ELF-1 (cell line): ENCODE results near the gene CD247.
"Not testable (repeated sequence)": the region's sequence is repeated elsewhere in the genome, so short reads cannot be mapped to it uniquely, and the experiment has no call there.

Experiments used
- DNase-seq: peaks from one replicate; pipeline ENCODE4 v3.0.0-alpha.2; 2016; ENCODE audit warnings: low read depth, low spot score

CD247 gene

DNA sequence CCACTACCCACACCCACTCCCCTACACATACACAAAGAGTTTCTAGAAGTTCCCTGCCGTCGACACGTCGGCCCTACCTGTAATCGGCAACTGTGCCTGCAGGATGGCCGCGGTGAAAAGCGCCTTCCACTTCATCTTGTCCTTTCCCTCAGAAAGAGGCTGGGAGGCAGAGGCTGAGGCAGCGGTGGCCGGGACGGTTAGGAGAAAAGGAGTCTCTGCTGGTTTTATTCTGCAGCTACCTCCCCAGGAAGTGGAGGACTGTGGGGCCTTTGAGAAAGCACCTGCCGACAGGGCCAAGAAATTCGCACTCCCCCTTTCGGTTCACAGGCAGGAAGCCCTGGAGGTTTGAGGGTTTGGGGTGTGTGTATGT, at the start of gene CD247:
Gene CD247 (minus strand): TSS at position 199 of the 370 bp plus-strand sequence. CDS start 64 bp downstream, at position 135.
- no peak for DNase-seq

DNA sequence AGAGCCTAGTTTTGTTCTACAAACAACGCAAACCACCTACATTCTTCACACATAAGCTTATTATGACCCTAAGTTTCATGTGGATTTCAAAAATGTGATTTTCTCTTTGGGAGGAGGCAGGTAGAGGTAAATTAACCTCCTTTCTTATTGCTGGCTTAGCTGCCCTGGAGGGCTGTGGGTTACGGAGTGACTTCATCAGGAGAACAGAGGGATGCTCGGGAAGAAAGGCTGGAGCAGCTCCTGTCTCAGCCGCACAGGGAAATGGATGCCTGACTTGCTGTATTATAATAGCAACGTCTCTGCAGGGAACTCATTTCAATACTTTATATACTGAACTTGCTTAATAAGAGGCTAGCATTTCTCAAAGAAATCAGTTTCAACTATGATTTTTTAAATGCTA, 49.3 kb upstream of the CD247 start:
- DNase-seq: no peak

DNA sequence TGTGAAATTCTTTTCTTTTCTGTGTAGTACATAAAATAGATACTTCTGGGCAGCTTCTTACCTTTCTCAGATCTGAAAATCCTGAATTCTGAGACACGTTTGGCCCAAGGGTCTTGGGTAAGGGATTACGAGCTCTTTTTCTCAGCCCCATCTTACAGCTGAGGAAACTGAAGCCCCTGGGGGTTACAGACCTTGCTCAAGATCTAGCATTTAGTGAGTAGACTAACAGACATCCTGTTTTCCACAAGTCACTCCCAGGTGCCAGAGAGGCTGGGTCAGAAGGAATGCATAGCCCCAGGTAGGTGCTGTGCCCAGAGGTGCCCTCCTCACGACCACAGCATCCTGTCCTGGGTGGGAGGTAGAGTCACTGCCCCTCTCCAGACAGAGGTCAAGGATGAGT, 48.4 kb upstream of the CD247 start:
- peak; percentile 26 for DNase-seq

DNA sequence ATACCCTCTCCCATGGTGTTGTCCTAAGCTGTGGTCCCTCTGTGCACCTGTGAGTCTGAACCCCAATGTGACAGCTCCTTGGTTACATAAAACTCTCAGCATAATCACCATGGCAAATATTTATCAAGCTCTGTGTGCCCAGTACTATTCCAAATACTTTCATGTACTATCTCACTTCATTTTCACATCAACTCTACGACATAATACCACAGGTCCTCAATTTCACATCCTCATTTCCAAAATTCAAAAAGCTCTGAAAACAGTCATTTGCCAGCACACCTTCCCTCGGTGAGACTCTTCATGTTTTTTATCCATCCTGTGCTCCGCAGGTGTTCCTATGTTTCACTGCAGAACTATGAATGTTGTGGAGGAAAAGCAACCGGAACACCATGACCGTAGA, 47.6 kb upstream of the CD247 start:
- no peak for DNase-seq

DNA sequence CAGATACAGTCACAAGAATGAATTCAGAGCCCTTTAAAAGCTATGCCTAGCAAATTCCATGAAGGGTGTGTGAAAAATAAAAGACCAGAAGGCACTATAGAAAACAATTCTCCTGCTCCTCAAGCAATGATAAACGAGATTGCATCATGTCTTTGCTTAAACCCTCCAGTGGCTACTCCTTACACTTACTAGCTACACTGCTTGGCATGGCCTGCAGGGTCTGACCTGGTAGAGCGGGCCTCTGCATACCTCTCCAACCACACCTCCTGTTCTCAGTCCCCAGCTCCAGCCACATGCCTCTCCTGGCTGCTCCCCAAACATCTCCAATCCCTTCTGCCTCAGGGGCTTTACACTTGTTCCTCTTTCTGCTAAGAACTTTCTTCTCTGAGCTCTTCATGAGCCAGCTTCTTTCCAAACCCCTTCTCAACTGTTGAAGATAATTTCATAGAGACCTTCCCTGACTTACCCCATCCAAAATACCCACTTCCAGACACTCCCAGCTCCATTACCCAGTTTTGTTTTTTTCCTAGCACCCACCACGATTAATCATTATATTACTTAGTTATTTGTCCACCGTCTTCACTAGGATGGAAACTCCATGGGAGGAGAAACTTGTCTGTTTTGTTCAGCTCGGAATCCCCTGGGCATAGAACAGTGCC, 46.4 kb upstream of the CD247 start:
- DNase-seq: peak; percentile 53

DNA sequence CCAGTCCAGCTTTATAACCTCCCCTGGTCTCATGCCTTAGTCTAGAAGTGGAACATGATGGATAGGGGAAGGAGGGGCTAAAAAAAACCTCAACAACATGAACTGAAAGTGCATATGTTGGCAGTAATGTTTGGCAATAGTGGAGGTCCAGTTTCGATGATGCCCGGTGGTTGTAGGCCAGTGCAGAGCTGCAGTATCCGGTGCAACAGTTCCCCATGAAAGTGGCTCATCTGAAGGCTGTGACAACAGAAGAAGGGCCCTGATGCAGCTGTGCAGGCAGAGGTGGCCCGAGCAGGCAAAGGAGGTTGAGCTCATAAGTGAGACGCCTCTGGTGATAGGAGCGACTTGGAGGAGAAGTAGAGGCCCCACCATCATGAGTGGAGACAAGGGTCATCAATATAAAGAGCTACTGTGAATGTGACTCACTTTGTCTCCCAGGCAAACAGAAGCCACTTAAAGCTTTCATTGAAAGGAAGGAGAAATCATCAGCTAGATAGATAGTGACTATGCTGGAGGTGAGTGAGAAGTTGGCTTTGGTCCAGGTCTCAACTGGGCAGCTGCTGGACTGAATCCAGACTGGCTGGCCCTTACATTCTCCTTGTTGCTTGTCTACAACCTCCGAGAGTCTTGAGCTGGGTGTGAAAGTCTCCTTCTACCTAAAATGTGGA, 45.4 kb upstream of the CD247 start:
- no peak for DNase-seq

DNA sequence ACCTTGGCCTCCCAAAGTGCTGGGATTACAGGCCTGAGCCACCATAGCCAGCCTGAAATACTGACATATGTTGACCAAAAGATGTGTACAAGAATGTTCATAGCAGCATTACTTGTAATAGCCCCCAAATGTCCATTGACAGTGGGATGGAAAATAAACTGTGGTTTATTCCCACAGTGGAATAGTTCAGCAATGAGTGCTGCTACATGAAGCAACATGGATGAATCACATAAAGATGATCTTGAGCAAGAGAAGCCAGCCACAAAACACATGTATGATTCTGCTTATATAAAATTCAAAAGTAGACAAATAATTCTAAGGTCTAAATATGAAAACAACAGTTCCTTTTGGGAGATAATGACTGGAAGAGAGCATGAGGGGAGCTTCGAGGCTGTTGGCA, 44.4 kb upstream of the CD247 start:
- DNase-seq: no peak

DNA sequence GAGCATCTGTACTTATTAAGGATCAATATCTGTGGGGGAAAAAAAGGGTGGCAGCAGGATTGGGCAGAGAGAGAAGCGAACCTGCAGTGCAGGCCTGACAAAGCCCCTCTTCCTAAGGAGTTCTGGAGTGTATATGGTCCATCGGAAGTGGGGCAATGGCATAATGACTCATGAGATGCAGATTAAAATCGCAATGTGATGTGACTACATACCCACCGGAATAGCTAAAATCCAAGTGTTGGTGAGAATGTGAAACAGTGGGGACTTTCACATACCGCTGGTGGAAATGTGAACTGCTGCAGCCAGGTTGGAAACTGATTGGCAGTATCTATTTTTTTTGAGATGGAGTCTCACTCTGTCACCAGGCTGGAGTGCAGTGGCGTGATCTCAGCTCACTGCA, 43.4 kb upstream of the CD247 start:
- DNase-seq: no peak

DNA sequence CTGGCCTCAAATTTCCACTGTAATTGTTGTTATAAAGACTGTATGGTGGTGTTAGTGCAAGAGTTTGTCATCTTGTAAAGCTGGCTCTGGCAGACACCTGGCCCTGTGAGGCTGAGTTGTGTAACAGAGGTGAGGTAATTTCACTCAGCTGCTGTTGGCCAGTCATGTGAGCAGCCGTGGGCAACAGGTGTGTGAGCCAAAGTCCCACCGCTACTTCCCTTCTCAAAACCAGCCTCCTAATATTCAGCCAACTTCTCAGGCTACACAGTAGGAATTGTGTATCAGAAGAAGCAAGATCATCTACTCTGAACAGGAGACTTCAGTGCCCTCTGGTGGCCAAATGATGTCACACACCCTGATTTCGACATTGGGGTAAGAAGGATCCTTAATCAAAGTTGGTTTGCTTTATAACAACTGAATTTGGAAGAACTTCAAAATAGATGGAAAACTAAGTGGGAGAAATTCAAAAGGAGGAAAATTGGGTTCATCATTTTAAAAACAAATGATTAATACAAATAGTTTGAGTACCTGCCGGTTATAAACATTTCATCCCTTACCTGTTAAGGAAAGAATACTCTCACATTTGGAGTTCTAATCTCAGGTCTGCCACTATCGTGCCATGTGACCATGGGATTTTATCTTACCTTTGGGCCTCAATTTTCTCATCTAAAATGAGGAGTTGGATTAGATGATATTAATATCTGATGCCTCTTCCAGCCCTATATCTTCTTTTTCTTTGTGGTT, 37.8 kb upstream of the CD247 start:
- peak; percentile 62 for DNase-seq

DNA sequence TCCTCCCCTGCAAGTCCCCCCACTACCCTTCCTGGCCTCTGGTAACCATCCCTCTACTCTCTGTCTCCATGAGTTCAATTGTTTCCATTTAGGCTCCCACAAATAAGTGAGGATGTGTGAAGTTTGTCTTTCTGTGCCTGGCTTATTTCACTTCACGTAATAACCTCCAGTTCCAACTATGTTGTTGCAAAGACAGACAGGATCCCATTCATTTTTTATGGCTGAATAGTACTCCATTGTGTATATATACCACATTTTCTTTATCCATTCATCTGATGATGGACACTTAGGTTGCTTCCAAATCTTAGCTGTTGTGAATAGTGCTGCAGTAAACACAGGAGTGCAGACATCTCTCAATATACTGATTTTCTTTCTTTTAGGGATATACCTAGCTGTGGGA, 36.7 kb upstream of the CD247 start:
- not testable (repeated sequence) for DNase-seq

DNA sequence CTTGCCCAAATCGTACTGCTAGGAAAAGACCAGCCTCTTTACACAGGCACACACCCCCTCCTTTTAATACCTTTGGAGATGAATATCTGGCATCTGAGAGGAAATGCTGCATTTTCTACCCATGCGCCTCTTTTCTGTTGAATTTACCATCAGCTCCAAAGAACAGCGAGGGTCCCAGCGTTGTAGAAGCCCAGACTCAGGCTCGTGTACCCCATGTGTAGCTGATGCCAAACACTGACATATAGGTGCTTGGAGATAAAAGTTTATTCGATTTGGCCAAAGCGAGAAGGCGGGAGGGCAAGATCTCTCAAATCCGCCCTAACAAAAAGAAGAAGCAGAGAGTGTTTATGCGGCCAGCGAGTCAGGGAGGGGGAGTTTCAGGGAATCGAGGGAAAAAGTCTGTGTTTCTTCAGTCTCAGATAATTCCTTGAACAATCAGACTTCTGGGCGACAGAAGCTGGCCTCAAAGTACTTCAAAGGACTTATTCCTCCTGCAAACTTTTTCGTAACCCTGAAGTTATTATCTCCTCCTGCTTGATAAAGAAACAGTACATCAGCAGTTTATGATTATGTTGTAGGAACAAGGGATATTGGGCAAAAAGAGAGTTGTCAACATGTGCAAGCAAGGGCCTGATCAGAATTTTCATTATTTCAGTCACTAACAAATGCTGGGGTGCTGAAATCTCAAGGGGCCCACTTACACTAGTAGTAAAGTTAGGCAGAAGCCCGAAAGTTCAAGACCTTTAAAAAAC, 35.9 kb upstream of the CD247 start:
- DNase-seq: no peak

DNA sequence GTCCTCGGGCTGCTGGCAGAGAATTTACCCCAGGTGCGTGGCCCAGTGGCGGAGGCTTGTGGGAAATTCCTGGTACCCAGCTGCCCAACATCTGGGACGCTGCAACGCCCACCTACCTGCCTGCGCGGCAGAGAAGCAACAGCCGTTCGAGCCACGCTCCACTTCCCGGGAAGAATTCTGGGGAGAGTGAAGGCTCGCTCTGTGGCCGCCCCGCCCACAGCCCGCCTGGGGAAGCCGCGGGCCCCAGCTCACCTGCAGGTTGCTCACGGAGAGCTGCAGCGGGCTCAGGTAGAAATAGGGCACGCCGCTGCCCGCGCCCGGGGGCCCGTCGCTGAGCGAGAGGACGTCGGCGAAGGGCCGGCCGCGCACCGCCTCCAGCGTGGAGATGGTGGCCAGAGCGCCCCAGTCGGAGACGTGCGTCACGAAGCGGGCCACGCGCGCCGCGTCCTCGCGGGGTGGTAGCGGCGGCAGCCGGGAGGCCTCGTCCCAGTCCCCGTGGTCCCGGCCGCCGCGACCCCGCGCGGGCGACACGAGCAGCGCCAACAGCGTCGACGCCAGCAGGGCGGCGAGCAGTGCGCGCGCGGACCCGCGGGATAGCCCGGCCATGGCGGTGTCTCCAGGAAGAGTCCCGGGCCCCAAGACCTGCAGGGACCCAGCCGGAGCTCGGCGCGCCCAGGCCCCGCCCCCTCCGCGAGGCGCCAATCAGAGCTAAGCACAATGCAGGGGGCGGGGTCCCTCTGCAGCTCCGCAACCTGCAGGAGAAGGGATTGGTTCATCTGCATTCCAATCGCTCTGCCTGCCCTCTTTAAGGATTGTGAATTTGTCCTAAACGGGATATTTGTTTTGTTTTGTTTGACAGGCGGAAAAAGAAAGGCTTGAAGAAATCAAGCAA, 35.1 kb upstream of the CD247 start, which contains the start of gene CREG1:
Gene CREG1 (minus strand): TSS at position 627 of the 892 bp plus-strand sequence.
- peak; percentile 96 for DNase-seq

DNA sequence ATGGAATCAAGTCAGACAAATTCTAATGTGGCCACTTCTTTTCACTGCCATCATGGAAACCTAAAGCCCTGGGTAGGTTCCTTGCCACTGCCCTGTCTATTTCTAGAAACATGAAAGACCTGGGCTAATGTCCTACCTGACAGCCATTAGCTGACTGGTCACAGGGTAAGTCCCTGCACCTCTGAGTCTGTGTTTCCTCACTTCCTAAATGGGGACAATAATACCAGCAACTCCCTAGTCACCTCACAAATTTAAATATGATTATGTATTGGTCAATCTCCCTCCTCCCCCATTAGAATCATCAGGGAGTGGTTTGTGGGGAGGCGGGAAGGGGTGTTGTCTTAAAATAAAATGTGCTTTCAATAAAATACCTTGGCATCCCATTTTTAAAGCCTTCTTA, 33.0 kb upstream of the CD247 start:
- DNase-seq: no peak

DNA sequence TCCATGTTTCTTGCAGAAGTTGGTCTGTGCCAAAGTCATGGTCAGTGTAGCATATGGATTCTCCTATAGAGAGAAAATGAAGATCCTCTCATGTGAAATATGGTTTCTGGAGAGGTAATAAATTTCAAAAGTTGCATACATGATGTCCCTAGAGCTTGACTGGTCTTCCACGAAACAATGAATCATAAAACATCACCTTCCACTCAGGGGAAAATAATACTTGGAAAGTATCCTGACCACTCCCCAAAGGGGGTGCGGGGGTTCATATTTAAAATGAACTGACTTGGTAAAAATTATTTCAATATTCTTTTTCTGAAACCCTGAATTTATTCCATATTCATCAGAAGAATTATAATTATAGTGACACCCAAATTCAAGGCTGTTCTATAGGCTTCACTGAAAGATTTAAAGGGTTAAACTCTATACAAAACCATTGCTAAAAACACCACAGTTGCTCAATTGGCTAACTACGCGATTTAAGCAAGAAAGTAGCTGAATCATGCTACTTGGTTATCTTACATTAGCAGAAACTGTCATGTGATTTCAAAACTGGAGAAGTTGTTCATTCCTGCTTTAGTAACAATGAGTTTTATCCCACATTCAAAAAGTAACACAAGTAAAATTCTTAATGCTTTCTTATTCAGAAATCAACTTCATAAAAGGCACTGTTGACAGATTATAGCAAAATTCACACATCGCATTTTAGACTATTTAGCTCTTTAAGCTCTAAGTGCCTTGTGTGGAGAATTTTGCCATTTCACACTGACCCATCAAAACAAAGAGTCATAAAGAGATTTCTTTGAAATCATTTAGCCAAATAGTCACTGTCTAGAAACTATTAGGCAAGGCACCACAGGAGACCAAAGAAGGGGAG, 30.0 kb upstream of the CD247 start:
- no peak for DNase-seq

DNA sequence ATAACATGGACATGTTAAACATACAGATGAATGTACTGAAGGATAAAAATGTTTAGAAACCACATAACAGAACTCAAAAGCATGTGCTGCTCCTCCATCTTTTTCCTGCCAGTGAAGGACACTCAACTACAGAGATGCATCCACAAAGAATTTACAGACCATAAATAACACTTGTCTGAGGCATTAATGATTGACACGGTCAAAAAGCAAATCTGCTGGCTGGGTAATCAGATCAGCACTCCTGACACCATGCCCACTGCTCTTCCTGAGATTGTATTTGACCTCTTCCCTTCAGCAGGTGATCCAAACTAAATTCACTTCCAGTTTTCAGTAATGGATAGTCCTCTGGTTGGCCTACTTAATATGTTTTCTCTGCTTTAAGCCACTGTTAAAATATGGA, 28.6 kb upstream of the CD247 start:
- no peak for DNase-seq

DNA sequence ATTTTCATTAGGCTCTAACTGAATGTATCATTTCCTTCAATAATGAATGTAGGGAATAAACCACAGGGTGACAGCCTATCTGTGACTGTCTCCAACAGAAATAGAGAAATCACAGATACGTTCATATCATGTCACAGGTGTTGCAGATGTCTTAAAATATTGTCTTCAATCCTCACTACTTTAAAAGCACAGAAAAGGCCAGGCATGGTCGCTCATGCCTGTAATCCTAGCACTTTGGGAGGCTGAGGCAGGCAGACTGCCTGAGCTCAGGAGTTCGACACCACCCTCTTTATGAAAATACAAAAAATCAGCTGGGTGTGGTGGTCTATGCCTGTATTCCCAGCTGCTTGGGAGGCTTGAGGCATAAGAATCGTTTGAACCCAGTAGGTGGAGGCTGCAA, 27.0 kb upstream of the CD247 start:
- DNase-seq: no peak

DNA sequence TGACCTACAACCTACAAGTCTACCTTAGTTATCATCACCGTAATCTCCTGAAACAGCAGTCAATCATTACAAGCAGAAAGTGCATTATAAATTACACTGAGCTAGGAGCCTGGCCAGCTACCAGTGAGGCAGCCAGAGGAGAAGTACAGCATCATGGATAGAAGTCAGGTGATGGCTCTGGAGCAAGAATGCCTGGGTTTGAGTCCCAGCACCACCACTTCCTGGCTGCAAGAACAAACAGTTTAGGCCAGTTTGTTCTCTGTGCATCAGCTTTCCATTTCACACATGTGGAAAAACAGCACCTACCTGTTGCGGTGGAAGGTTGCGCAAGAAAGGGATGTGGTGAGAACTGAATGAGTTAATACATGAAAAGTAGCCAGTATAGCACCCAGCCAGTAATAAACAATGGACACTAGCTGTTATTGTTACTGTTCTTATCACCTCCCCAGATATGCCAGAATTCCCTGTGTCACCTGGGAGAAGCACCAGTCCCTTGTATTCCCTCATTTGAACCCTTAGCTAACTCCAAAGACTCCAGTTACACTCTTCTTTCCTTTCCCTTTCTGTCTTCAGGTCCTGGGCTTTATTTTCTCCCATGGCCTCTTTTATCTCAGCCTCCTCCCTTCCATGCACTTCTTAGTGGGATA, 26.2 kb upstream of the CD247 start:
- DNase-seq: no peak

DNA sequence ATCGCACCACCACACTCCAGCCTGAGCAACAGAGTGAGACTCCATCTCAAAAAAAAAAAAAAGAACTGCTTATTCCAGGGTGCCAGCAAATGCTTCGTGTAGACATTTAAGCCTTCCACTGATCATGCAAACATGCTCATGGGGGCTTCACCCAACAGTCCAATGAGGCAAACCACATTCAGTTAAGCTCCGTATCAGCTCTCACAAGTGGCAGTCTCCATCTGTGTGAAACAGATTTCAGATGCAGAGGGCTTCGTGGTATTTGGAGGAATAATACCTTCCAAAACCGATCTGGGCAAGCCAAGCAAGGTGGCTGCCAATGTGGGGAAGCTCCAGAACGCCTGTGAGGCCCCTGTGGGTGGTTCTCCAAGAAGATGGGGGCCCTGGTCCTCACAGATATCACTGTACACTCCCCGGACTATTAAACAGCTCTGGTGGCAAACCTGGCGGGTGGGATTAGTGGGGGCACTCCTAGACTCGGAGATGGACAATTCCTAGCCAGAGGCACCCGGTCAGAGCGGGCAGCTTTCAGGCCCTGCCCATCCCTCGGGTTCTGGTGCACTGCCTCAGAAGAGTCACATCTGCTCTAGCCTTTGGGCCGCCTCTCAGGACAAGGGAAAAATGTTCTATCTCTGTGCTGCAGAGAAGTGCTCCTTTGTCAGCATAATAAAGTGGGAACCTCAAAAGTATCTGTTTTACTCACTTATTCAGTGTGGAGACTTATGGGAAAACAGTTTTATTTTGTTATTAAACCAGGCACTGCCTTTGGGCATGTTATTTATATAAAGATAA, 25.1 kb upstream of the CD247 start:
- no peak for DNase-seq
